BE2C (cell line): ENCODE results near the gene APLF.

Experiments used
- DNase-seq: peaks from one replicate; pipeline ENCODE4 v3.0.0-alpha.2; 2020
- H3K27me3 ChIP-seq: fragments of 250-450 bp; sonication (Bioruptor Pico); 2 replicates; pipeline ENCODE4 v1.5.1; 2020; ENCODE audit warnings: mild to moderate bottlenecking
- H3K36me3 ChIP-seq: fragments of 250-450 bp; sonication (Bioruptor Pico); 2 replicates; pipeline ENCODE4 v1.5.1; 2020; ENCODE audit warnings: mild to moderate bottlenecking
- H3K4me1 ChIP-seq: fragments of 250-450 bp; sonication (Bioruptor Pico); 2 replicates; pipeline ENCODE4 v1.5.1; 2020
- H3K4me3 ChIP-seq: 2 replicates; pipeline ENCODE4 v1.5.1; 2011; ENCODE audit warnings: low read depth, low read length
- H3K9me3 ChIP-seq: fragments of 250-450 bp; sonication (Bioruptor Pico); 2 replicates; pipeline ENCODE4 v1.5.1; 2020
- CTCF ChIP-seq: IDR thresholded peaks from 2 replicates; pipeline ENCODE4 v1.5.1; 2012; ENCODE audit warnings: mild to moderate bottlenecking, low read depth, low read length

APLF gene

GRCh38 chr2:68428746-68429145 lies 38.6 kb upstream of the APLF start:
- Histone ChIP-seq H3K4me3 (no peak overlapping the region), H3K9me3 (no peaks in the 10 kb centered on the region), H3K4me1 (no peaks in the 10 kb centered on the region), H3K36me3 (no peaks in the 10 kb centered on the region), H3K27me3 (no peaks in the 10 kb centered on the region)
- no peak for TF ChIP-seq CTCF
- no peak for DNase-seq

GRCh38 chr2:68429311-68429826 lies 38.0 kb upstream of the APLF start:
- DNase-seq = no peak
- Histone ChIP-seq H3K9me3 (no peaks in the 10 kb centered on the region), H3K27me3 (no peaks in the 10 kb centered on the region), H3K36me3 (no peaks in the 10 kb centered on the region), H3K4me1 (no peaks in the 10 kb centered on the region), H3K4me3 (no peak overlapping the region)
- no peak for TF ChIP-seq CTCF

GRCh38 chr2:68431316-68431972 lies 35.9 kb upstream of the APLF start:
- Histone ChIP-seq H3K27me3 (no peaks in the 10 kb centered on the region), H3K36me3 (no peaks in the 10 kb centered on the region), H3K4me1 (no peaks in the 10 kb centered on the region), H3K4me3 (no peak overlapping the region), H3K9me3 (no peaks in the 10 kb centered on the region)
- no peak for TF ChIP-seq CTCF
- no peak for DNase-seq

- Histone ChIP-seq H3K9me3 (no peaks in the 10 kb centered on the region), H3K4me1 (no peaks in the 10 kb centered on the region)
- DNase-seq = no peak
These were observed 34.4 kb upstream of the APLF start for GRCh38 chr2:68432696-68433658.

GRCh38 chr2:68434981-68435380 lies 32.4 kb upstream of the APLF start:
- H3K36me3 ChIP-seq = no peaks in the 10 kb centered on the region
- no peaks in the 10 kb centered on the region for H3K9me3 ChIP-seq
- no peaks in the 10 kb centered on the region for H3K27me3 ChIP-seq
- DNase-seq = no peak
- H3K4me3 ChIP-seq = no peak overlapping the region
- H3K4me1 ChIP-seq = no peaks in the 10 kb centered on the region; the same call in 1 of the 2 replicates
- no peak for TF ChIP-seq CTCF

More at GRCh38 chr2:68432696-68433658, 34.4 kb upstream of the APLF start:
- no peaks in the 10 kb centered on the region for H3K27me3 ChIP-seq
- no peak for TF ChIP-seq CTCF
- no peak overlapping the region for H3K4me3 ChIP-seq
- H3K36me3 ChIP-seq = no peaks in the 10 kb centered on the region
